Measurements from ENCODE around the gene LAMA2.
"Not testable (repeated sequence)": the region's sequence is repeated elsewhere in the genome, so short reads cannot be mapped to it uniquely, and the experiment has no call there.

Gene LAMA2

DNA sequence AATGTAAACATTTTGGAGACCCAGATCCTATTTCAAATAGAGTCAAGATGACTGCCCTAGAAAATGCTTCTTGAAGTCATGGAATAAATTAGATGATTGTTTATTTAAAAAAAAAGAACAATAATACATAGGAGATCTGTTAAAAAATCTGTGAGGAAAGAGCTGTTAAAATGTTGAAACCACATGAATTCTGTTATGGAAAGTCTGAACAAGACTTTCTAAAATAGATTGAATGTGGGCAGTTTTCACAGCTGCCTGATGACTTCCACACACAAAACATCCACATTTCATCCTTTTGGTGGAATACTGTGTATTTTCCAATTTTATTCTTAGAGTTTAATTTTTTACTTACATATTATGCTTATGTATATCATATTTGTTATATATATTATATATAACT, 186.1 kb downstream of the LAMA2 start:
- no peak for DNase-seq (ENCODE audit: extremely low read depth in 1 of 2, low read depth in 1 of 2)

DNA sequence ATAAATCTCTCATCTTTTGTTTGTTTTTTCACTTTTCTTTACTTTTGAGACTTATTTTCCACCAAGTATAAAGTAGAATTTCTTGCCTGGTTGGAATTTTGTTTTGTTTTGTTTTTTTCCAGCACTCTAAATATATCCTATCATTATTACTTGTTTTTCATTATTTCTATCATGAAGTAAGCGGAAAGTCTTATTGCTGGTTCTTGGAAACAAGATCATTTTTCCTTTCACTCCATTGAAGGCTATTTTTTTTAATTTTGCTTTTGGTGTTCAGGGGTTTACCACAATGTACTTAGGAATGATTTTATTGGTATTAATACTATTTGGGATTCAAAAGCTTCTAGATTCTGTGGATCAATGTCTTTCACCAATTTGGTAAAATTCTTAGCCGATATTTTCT, 190.1 kb downstream of the LAMA2 start:
- no peak for DNase-seq (ENCODE audit: extremely low read depth in 1 of 2, low read depth in 1 of 2)

GRCh38 chr6:129073691-129074395, 190.9 kb downstream of the LAMA2 start:
- no peak for DNase-seq (ENCODE audit: extremely low read depth in 1 of 2, low read depth in 1 of 2)

GRCh38 chr6:129084406-129084805, 201.5 kb downstream of the LAMA2 start:
- DNase-seq (ENCODE audit: extremely low read depth in 1 of 2, low read depth in 1 of 2): no peak

GRCh38 chr6:129088481-129088880, 205.5 kb downstream of the LAMA2 start:
- not testable (repeated sequence) for DNase-seq (ENCODE audit: extremely low read depth in 1 of 2, low read depth in 1 of 2)

DNA sequence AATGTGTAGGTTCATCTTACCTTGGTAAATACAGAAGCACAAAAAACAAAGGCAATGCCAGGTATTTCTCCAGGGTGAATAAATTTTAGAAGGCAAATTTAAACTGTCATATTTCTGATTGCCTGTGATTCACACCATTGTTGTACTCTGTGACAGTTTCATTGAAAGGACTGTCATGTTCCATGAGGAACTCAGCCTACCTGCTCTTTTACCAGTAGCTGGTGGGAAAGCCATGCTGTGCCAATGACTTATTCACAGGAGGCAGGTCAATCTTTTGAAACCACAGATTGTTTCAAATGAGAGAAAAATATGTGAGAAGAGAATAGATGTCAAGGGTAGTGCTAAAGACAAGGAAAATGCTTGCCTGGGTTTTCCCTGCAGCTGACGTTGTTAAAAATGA, 206.4 kb downstream of the LAMA2 start:
- DNase-seq (ENCODE audit: extremely low read depth in 1 of 2, low read depth in 1 of 2): no peak

- DNase-seq (ENCODE audit: extremely low read depth in 1 of 2, low read depth in 1 of 2): no peak
Measured at GRCh38 chr6:129094147-129094546, 211.2 kb downstream of the LAMA2 start.

- DNase-seq (ENCODE audit: extremely low read depth in 1 of 2, low read depth in 1 of 2): no peak
Measured at GRCh38 chr6:129096651-129097290, 213.8 kb downstream of the LAMA2 start.

GRCh38 chr6:129098061-129098553, 215.2 kb downstream of the LAMA2 start:
- no peak for DNase-seq (ENCODE audit: extremely low read depth in 1 of 2, low read depth in 1 of 2)

GRCh38 chr6:129099696-129100095, 216.8 kb downstream of the LAMA2 start:
- DNase-seq (ENCODE audit: extremely low read depth in 1 of 2, low read depth in 1 of 2): no peak

DNA sequence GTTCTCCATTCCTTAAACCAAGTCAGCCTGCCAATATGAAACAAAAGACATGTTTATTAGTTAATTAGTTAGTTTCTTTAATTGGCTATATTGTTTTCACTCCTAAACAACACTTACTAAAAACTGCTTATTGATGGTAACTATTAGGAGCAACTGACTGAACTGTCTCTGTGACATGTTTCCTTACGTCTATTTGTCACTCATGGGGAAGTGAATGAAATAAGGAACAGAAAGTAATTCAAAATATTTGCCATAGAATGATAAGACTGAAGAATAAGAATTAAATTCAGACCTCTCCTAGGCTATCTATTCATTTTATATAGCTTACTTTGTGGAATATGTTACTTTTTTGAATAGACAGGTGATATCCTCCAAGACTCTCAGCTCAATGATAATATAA, 217.2 kb downstream of the LAMA2 start:
- no peak for DNase-seq (ENCODE audit: extremely low read depth in 1 of 2, low read depth in 1 of 2)

DNA sequence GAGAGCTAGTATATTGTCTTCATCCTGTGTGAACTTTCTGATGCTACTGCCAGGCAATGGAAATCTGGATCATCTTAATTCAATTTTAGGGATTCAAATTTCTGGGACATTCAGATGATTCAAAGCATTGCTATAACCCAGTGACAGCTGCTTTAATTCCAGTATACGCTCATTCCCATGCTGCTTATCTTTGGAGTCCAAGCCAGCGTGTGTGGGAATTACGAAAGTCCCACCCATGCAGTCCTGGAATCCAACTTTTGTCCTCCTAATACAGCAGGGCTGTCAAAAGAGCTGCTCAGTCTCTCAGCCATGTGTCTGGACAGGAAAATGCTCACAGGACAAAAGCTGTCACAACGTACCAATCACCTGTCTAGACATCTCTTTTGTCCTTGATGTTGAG, 219.8 kb downstream of the LAMA2 start:
- no peak for DNase-seq (ENCODE audit: extremely low read depth in 1 of 2, low read depth in 1 of 2)

DNA sequence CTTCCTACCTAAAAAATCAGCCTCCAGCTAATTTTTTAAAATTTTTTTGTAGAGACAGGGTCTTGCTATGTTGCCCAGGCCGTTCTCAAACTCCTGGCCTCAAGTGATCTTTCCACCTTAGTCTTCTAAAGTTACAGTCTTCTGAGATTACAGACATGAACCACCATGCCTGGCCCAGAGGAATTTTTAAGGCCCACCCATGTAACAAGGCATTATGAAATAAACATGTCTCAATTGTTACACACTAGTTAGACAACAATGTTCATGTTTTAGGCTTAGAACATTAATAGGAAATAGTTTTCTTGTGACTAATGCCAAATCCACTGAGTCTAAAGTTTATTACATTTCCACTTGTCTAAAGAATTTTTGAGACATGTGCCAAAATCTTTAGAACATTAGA, 221.2 kb downstream of the LAMA2 start:
- DNase-seq (ENCODE audit: extremely low read depth in 1 of 2, low read depth in 1 of 2): no peak

DNA sequence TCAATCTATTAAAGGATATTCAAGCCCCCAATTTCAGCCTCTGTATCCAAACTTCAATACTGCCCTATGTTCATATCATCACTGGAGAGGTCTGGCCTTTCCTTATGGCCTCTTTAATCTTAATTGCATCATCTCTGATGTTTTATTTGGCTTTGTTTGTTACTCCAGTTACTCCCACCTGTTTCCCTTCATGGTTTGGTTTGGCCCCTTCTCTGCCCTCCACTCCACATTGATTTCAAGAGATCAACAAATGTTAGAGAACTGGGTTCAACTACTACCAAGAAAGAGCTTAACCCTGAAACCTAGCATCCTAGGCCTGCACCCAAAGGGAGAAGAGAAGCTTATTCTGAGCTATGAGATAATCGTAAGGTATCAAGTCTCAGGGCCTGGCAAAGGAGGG, 221.6 kb downstream of the LAMA2 start:
- no peak for DNase-seq (ENCODE audit: extremely low read depth in 1 of 2, low read depth in 1 of 2)

DNA sequence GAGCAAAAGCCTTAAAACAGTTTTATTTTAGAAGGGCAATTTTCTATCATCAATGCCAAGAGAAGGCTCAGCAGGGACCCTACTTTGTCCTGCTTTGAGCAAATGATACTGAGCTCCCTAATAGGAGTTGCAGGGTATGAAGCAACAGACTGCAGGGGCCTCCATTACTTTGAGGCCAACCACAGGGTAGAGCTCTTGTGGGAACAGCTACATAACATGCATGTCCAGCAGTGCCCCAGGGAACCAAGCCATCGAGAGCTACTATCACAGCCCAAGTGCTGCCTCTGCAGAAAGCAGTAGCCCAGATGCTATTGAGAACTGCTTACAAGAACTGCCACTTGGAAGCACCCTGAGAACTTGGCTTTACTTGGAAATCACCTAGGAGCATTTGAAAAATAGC, 222.1 kb downstream of the LAMA2 start:
- no peak for DNase-seq (ENCODE audit: extremely low read depth in 1 of 2, low read depth in 1 of 2)

DNA sequence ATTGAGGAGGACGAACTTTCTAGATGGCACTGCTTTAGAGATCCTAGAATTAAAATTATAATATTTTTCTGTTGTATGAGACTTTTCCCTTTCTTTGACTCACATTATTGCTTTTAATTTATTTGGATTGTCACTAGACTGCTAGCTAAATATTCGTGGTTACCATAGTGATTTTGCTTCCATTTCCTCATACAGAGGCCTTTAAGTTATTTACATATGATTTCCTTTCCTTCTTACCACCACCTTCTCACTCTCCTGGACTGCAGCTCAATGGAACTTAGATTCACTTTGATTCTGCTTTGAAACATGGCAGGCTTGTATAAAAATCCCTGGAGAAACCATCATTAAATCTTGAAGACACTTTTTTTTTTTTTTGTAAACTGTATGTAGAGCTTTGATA, 222.9 kb downstream of the LAMA2 start:
- no peak for DNase-seq (ENCODE audit: extremely low read depth in 1 of 2, low read depth in 1 of 2)

- DNase-seq (ENCODE audit: extremely low read depth in 1 of 2, low read depth in 1 of 2): no peak
Measured at GRCh38 chr6:129108337-129108736, 225.4 kb downstream of the LAMA2 start.

- no peak for DNase-seq (ENCODE audit: extremely low read depth in 1 of 2, low read depth in 1 of 2)
Measured at GRCh38 chr6:129110690-129111343, 227.9 kb downstream of the LAMA2 start.

DNA sequence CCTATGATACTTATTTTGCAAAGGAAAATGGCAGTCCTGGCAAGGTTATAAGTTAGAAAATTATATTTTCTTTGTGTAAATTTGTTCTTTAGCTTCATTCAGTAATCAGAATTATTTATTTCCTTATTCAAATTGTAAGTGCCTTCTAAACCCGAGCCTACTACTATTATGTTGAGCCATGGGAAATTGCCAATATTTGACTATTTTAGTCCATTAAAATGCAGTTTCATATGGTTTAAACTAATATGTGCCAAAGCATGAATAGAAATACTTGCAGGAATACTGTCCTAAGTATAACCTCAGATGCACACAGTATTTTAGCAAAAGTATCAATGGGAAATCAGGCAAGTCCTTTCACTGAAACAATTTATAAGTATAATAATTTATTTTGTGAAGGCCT, 228.4 kb downstream of the LAMA2 start:
- no peak for DNase-seq (ENCODE audit: extremely low read depth in 1 of 2, low read depth in 1 of 2)

- no peak for DNase-seq (ENCODE audit: extremely low read depth in 1 of 2, low read depth in 1 of 2)
Measured at GRCh38 chr6:129111853-129112252, 228.9 kb downstream of the LAMA2 start.

DNA sequence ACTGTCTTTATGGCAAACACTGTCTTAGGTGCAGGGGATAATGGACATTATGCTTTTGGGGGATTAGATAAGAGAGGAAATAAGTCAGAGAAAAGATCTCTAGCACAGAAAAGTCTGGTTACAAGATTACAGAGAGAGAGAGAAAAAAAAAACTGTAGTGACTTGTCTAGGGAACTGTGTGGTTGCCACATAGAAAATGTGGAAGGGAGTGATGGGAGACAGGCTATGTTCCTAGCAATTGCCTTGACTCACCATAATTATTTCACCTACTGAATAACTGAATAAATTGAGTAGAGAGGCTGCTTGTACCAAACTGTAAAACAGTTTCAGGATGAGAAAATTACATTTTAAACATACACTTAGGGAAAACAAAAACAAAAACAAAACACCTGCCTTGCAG, 229.7 kb downstream of the LAMA2 start:
- no peak for DNase-seq (ENCODE audit: extremely low read depth in 1 of 2, low read depth in 1 of 2)

GRCh38 chr6:129113637-129114036, 230.7 kb downstream of the LAMA2 start:
- DNase-seq (ENCODE audit: extremely low read depth in 1 of 2, low read depth in 1 of 2): no peak

All from activated CD8-positive, alpha-beta memory T cell treated with anti-CD3 and anti-CD28 coated beads for 1 hour (primary cell).